Suprapubic skin (tissue), 4 donors: ENCODE measurements around the gene COL8A1. TPM values are rescaled to one million over a fixed set of nuclear protein-coding genes. Genes with fewer than 3 reads are reported as not detected.
"Not testable (repeated sequence)": the region's sequence is repeated elsewhere in the genome, so short reads cannot be mapped to it uniquely, and the experiment has no call there.

Experiments used
- DNase-seq, 2 donors: peaks; one replicate each; pipeline ENCODE4 v3.0.0-alpha.2; 2019; ENCODE audit warnings: low spot score in 2 of 2
- H3K27ac ChIP-seq: fragments of 200-600 bp; sonication (generic); one replicate; pipeline ENCODE4 v1.5.1; 2019
- H3K27me3 ChIP-seq: fragments of 200-600 bp; sonication (generic); one replicate; pipeline ENCODE4 v1.5.1; 2019
- H3K36me3 ChIP-seq: fragments of 200-600 bp; sonication (generic); one replicate; pipeline ENCODE4 v1.5.1; 2019
- H3K4me1 ChIP-seq: fragments of 200-600 bp; sonication (generic); one replicate; pipeline ENCODE4 v1.5.1; 2019
- H3K4me3 ChIP-seq: fragments of 200-600 bp; sonication (generic); one replicate; pipeline ENCODE4 v1.5.1; 2019; ENCODE audit warnings: mild to moderate bottlenecking
- H3K9me3 ChIP-seq: fragments of 200-600 bp; sonication (generic); one replicate; pipeline ENCODE4 v1.5.1; 2019
- EP300 ChIP-seq: sonication (generic); formaldehyde crosslinking; IDR thresholded peaks from one replicate; pipeline ENCODE4 v1.6.1; 2017; ENCODE audit warnings: antibody characterized with exemption
- POLR2A ChIP-seq, 2 donors: fragments of 450-650 bp; IDR thresholded peaks; one replicate each; pipeline ENCODE4 v1.6.1; 2017; ENCODE audit warnings: antibody characterized with exemption in 2 of 2, mild to moderate bottlenecking in 2 of 2, moderate library complexity in 2 of 2
- POLR2AphosphoS5 ChIP-seq, 3 donors: sonication (generic); formaldehyde crosslinking; IDR thresholded peaks; one replicate each; pipeline ENCODE4 v1.6.1; 2017; ENCODE audit warnings: antibody characterized with exemption in 3 of 3
- WGBS: methylation state at CpG from one replicate; pipeline ENCODE4 v1.1.5; 2018; 5-methylcytosine and 5-hydroxymethylcytosine counted together
- total RNA-seq, 4 donors: library from RNA; depleted of rRNA; stranded (reverse); fragments of >200 nt; gene quantifications; one replicate each; pipeline ENCODE4 v1.1.0, GENCODE V29; 2016
- TF ChIP-seq, protein P1 (sequence below), 2 donors: fragments of 200-600 bp in 1 of 2; fragments of 450-650 bp in 1 of 2; sonication (generic) in 1 of 2; IDR thresholded peaks; one replicate each; pipeline ENCODE4 v1.5.1; 2016 to 2019; ENCODE audit warnings: antibody characterized with exemption in 2 of 2, mild to moderate bottlenecking in 1 of 2, moderate library complexity in 1 of 2

The COL8A1 gene
- 10 to 100 TPM in 1 of 4 donors, 1 to 10 TPM in 3; 3.2 to 14.9 (median 5.6) TPM for total RNA-seq

DNA sequence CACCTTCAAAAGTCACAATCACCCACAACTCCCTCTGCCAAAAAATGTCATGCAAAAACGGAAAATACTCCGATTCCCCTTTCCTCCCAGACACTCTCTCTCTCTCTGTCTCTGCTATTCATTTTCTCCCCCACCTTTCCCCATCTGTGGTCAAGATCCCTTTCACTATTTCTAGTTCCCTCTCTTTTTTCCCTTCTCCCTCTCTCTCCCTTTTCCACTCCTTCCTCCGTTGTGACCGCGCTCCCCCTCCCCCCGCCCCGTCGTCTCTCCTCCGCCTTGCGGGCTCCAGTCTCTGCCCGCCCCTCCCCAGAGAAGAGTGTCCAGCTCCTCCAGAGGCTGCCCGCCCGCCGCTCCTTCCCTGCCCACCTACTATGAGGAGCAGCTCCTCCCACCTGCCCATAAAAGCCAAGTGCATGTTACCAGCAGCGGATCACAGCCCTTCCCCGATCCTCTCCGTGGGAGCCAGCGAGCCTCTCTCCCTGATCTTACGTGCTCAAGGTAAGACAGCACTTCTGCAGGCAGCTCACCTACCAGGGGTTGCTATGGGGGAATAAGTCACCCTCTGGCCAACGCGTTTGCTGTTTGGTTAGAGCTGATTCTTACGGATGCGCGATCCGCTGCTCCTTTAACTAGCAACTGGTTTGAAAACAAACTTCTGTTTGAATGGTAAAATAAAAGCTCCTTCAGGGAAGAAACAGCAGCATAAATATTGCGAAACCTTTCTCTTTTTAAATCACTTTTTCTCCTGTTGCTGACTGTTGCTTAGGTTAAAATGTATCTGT, at the start of gene COL8A1:
Gene COL8A1, plus strand, starts transcription at position 428 of the 782 bp plus-strand sequence. CDS start 152,089 bp downstream, outside the sequence.
- 7% methylated on average over 26 of the region's 26 CpGs for WGBS
- Histone ChIP-seq H3K4me1 (peaks cover 23% of the 10 kb centered on the region), H3K27me3 (peaks cover 4% of the 10 kb centered on the region), H3K4me3 (peak within 1 kb of the TSS; percentile 59), H3K36me3 (no peaks in the 10 kb centered on the region), H3K9me3 (no peaks in the 10 kb centered on the region), H3K27ac (peak within 1 kb of the TSS; percentile 75)
- no peak for TF ChIP-seq POLR2A (IDR thresholded peaks at IDR 0.05)
- no peak for TF ChIP-seq POLR2AphosphoS5 (IDR thresholded peaks at IDR 0.05)
- no peak for TF ChIP-seq EP300
- TF ChIP-seq, protein P1, sequence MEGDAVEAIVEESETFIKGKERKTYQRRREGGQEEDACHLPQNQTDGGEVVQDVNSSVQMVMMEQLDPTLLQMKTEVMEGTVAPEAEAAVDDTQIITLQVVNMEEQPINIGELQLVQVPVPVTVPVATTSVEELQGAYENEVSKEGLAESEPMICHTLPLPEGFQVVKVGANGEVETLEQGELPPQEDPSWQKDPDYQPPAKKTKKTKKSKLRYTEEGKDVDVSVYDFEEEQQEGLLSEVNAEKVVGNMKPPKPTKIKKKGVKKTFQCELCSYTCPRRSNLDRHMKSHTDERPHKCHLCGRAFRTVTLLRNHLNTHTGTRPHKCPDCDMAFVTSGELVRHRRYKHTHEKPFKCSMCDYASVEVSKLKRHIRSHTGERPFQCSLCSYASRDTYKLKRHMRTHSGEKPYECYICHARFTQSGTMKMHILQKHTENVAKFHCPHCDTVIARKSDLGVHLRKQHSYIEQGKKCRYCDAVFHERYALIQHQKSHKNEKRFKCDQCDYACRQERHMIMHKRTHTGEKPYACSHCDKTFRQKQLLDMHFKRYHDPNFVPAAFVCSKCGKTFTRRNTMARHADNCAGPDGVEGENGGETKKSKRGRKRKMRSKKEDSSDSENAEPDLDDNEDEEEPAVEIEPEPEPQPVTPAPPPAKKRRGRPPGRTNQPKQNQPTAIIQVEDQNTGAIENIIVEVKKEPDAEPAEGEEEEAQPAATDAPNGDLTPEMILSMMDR (IDR thresholded peaks at IDR 0.05) = no peak
- peak; percentile 70 to 83 for DNase-seq

DNA sequence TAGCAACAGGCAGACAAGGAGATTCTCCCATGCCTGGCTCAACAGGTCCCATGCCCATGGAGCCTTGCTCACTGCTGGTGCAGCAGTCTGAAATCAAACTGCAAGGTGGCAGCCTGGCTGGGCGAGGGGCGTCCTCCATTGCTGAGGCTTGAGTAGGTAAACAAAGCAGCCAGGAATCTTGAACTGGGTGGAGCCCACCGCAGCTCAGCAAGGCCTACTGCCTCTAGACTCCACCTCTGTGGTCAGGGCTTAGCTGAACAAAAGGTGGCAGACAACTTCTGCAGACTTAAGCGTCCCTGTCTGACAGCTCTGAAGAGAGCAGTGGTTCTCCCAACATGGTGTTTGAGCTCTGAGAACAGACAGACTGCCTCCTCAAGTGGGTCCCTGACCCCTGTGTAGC, 49.2 kb upstream of the COL8A1 start:
- H3K36me3 ChIP-seq, H3K9me3 ChIP-seq, H3K27ac ChIP-seq, H3K4me3 ChIP-seq, H3K27me3 ChIP-seq, H3K4me1 ChIP-seq, DNase-seq: not testable (repeated sequence)
- 44% methylated on average over 3 of the region's 4 CpGs for WGBS

DNA sequence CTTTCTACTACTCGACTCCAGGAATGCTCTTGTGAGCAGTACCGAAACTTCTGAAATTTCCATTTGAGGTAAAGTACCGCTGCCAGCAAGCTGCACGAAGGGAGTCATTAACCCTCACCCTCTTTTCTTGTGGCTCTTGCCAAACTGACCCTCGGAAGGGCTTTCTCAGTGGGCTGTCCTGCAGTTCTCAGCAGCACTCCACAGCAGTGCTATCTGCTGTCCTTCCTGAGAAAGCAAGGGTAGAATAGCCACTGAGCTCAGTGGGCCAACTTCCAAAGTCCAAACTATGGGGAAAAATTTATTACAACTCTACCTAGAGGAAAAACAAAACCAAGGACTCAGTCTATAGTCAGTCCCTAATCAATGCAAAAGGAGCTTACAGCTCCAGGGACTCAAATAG, 38.5 kb upstream of the COL8A1 start:
- no peak overlapping the region for H3K27ac ChIP-seq
- no peak for TF ChIP-seq EP300
- H3K27me3 ChIP-seq = no peaks in the 10 kb centered on the region
- no peaks in the 10 kb centered on the region for H3K36me3 ChIP-seq
- WGBS = 83% methylated on average over 5 of the region's 5 CpGs
- H3K9me3 ChIP-seq = no peaks in the 10 kb centered on the region
- DNase-seq = no peak
- H3K4me3 ChIP-seq = no peak overlapping the region
- no peaks in the 10 kb centered on the region for H3K4me1 ChIP-seq

DNA sequence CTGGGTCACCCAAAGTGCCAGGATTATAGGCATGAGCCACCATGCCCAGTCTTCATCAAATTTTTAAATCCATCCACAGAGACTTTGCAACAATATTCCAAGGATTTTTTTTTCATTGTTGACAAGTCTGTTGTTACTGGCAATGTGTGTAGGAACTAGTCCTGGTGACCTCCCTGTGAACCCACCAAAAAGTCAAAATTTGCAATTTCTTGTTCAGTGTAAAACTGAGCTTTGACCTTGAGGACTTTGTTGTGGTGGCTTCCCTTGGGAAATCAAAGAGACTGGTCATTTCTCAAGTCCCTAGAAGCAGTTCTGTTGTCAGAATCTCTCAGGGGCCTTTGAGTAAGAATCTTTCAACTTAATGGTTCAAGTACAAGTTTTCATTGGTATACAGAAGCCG, 36.9 kb upstream of the COL8A1 start:
- H3K4me3 ChIP-seq = no peak overlapping the region
- DNase-seq = no peak
- H3K27me3 ChIP-seq = no peaks in the 10 kb centered on the region
- TF ChIP-seq, protein P1 (IDR thresholded peaks at IDR 0.05) = no peak
- TF ChIP-seq POLR2A (IDR thresholded peaks at IDR 0.05) = no peak
- no peak for TF ChIP-seq EP300
- no peak for TF ChIP-seq POLR2AphosphoS5 (IDR thresholded peaks at IDR 0.05)
- no peaks in the 10 kb centered on the region for H3K4me1 ChIP-seq
- 96% methylated on average over 1 of the region's 1 CpG for WGBS
- no peaks in the 10 kb centered on the region for H3K36me3 ChIP-seq
- no peak overlapping the region for H3K27ac ChIP-seq
- no peaks in the 10 kb centered on the region for H3K9me3 ChIP-seq

DNA sequence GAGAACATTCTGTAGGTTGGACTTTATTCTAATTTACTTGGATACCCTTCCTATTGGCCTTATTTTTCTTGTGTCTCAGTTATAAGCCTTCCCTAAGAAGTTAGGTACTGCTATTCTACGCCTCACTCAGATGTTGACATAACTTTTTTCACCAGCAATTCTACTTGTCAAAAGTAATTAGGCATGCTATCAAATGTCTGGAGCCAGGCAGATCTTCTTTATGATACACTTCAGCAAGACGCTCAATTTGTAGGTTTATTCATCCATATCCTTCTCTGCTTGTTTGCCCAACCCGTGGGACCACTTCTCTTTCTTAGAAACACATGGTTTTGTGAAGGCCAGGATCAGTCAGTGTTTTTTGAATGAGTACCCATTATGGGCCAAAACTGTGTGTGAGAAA, 36.2 kb upstream of the COL8A1 start:
- H3K27me3 ChIP-seq = no peaks in the 10 kb centered on the region
- TF ChIP-seq, protein P1 (IDR thresholded peaks at IDR 0.05) = no peak
- no peak for TF ChIP-seq EP300
- no peak for TF ChIP-seq POLR2A (IDR thresholded peaks at IDR 0.05)
- TF ChIP-seq POLR2AphosphoS5 (IDR thresholded peaks at IDR 0.05) = no peak
- DNase-seq = no peak
- H3K27ac ChIP-seq = no peak overlapping the region
- no peak overlapping the region for H3K4me3 ChIP-seq
- no peaks in the 10 kb centered on the region for H3K4me1 ChIP-seq
- H3K9me3 ChIP-seq = no peaks in the 10 kb centered on the region
- WGBS = 81% methylated on average over 3 of the region's 3 CpGs
- no peaks in the 10 kb centered on the region for H3K36me3 ChIP-seq

DNA sequence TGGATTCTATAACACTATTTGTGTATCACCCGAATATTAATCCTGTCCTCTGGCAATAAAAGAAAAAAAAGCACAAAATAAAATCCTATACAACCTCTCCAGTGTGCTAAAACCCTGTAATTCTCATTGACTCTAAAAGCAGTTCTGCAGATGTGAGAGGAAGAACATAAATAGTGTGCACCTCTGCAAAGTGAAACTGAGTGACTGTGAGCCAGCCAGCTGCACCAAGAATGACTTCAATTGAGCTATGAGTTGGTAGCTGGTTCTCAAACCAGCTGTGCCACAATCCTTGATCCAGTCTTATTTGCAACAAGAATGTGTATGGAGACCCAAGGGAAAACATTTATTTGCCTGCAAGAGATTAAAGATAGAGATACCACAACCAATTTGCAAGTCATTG, 31.2 kb upstream of the COL8A1 start:
- no peaks in the 10 kb centered on the region for H3K27me3 ChIP-seq
- H3K36me3 ChIP-seq = no peaks in the 10 kb centered on the region
- WGBS = 64% methylated on average over 1 of the region's 1 CpG
- TF ChIP-seq POLR2AphosphoS5 (IDR thresholded peaks at IDR 0.05) (no peak), EP300 (no peak), POLR2A (IDR thresholded peaks at IDR 0.05) (no peak)
- TF ChIP-seq, protein P1 (IDR thresholded peaks at IDR 0.05) = no peak
- no peaks in the 10 kb centered on the region for H3K9me3 ChIP-seq
- no peaks in the 10 kb centered on the region for H3K4me1 ChIP-seq
- no peak overlapping the region for H3K27ac ChIP-seq
- no peak for DNase-seq
- no peak overlapping the region for H3K4me3 ChIP-seq
